ENCODE data around the gene NDST4.

DNA sequence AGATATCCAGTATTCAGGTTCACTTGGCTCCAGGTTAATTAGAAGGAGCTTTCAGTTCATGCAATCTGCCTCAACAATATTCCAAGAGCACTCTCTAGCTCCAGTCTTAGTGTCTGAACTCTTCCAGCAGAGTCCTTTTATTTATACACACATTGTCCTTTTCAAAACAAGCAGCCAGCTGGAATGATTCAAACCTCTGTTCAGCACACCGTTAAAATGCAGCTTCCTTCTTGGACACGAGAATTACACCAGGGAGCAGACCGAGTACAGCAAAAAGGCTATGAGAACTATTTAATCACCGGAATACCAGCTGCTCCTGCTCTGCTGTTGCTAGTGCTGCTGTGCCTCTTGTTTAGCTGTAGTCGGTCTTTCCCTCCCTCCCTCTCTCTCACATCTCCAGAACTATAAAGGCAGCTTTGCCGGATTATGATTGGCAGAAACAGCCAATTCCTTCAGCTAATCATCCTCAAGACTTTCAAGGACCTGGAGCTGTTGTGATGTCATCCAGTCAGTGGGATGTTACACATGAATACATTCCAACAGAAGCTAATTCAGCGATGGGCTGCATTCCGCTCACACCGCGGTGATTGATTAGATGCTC lies at the start of gene NDST4:
- TF ChIP-seq, protein P1, sequence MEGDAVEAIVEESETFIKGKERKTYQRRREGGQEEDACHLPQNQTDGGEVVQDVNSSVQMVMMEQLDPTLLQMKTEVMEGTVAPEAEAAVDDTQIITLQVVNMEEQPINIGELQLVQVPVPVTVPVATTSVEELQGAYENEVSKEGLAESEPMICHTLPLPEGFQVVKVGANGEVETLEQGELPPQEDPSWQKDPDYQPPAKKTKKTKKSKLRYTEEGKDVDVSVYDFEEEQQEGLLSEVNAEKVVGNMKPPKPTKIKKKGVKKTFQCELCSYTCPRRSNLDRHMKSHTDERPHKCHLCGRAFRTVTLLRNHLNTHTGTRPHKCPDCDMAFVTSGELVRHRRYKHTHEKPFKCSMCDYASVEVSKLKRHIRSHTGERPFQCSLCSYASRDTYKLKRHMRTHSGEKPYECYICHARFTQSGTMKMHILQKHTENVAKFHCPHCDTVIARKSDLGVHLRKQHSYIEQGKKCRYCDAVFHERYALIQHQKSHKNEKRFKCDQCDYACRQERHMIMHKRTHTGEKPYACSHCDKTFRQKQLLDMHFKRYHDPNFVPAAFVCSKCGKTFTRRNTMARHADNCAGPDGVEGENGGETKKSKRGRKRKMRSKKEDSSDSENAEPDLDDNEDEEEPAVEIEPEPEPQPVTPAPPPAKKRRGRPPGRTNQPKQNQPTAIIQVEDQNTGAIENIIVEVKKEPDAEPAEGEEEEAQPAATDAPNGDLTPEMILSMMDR (IDR thresholded peaks at IDR 0.05): no peak
- no peak for TF ChIP-seq POLR2A (IDR thresholded peaks at IDR 0.05)

All from vagina (tissue), 2 donors.